ENCODE results near the gene CDK6.

CDK6 gene

DNA sequence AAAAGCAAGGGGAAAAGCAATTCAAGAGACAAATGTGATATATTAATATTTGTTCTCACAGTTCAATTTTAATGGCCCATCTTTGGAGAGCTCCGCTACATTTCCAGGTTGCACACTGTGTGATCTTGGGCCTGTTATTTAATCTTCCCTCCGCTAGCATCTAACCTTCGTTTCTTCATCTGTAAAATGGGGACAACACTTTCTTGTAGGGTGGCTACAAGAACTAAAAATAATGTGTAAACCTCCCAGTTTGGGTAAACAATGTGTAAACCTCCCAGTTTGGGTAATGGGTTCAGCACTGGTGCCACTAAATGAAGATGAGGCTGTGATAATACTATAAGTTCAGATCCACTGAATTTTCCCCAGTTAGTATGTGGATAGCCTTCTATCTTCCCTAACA lies 99.5 kb downstream of the CDK6 start:
- DNase-seq (ENCODE audit: low read depth): no peak

DNA sequence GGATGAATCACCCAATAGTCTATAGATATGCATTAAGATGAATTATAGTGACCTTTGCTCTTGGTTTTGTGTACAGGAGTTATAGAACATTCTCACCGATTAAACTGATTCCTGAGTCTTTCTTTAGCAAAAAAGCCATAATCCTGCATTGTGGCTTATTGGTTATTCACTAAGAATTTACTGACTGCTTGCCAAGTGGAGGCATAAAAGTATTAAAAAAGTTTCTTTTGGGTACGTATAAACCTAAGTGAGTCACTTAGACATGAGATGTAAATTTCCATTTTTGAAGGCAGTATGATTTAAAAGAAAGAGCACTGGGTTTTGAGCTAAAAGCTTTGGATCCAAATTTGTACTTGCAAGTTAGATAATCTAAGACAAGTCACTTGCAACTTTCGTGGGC lies 100.7 kb downstream of the CDK6 start:
- no peak for DNase-seq (ENCODE audit: low read depth)

DNA sequence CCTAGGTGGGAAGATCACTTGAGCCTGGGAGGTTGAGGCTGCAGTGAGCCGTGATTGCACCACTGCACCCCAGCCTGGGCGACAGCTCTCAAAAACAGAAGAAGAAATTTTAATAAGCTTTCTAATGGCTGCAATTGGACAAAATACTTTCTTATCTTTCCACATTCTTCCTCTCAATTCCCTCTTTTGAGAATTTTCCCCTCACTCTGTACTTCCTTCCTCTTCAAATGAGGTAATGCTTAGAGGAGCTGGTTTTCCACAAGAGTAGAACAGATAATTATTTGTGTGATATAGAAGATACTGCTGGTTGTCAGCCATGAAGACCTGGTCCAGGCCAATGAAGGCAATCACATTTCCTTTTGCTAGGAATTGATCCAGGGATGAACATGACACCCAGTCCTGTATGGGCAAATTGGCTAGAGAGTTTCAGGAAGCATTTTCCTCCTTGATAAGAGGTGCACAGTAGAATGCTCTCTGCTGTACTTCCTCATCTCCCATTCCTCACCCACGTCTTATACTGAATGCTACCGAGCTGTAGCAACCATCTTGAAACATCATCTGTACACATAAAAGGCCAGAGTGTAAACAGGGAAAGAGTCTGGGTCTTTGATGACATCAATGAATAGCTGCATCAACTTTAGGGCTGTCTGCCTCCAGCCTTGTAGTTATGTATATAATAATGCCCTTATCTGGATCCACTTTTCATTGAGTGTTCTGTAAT lies 103.9 kb downstream of the CDK6 start:
- DNase-seq (ENCODE audit: low read depth): no peak

DNA sequence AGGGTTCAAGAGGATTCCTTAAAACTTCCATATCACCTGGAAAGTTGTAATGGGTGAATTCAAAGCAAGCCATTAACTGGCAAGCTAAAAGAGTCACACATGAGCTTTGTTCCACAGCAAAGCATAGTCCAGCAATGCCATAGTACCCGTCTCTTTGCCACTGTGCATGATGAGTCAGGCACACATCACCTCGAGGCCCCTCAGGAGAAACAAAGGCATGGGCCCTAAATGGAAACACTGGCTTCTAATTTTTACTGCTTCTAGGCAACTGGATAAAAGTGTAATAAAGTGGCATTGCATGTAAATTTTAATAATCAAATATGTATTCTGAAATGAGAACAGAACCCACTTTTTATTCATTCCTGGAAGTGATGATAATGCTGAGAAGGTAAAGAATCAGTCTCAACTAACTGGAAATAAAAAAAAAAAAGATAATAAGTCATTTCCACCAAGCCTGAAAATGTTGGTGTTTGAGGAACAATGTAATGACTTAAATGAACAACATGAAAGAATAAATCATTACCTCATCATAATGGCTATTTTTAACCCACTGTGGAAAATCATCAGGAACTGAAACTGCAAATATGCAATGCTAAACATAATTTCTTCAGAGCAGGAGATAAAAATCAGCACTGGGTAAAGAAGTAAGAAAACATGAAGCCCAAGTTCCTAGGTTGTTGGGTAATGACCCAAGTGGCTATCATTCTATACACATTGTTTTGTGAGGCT lies 104.9 kb downstream of the CDK6 start:
- DNase-seq (ENCODE audit: low read depth): no peak

DNA sequence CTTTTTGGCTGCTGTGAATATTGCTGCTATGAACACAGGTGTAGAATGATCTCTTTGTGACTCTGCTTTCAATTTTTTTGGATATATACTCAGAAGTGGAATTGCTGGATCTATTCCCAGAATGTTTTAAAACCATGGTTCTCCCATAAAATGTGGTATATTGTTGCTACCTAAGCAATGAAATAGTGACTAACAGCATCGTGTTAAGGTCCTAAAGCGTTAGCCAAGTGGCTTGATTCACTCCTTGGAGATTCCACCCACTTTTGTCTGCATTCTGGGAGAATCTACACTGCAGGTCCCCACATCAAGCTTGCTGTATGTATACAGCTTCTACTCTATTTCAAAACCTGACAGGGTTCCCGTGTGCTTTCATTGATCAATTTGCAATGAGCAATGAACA lies 105.6 kb downstream of the CDK6 start:
- DNase-seq (ENCODE audit: low read depth): no peak

DNA sequence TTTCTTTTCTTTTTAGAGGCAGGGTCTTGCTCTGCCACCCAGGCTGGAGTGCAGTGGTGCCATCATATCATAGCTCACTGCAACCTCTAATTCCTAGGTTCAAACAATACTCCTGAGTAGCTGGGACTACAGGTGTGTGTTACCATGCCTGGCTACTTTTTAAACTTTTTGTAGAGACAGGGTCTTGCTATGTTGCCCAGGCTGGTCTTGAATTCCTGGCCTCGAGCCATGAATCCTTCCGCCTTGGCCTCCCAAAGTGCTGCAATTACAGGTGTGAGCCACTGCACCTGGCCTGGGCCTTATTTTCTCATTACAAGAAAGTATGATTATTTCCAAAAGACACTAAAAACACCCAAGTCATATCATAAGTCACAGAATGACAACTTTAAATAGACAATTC lies 106.6 kb downstream of the CDK6 start:
- no peak for DNase-seq (ENCODE audit: low read depth)

DNA sequence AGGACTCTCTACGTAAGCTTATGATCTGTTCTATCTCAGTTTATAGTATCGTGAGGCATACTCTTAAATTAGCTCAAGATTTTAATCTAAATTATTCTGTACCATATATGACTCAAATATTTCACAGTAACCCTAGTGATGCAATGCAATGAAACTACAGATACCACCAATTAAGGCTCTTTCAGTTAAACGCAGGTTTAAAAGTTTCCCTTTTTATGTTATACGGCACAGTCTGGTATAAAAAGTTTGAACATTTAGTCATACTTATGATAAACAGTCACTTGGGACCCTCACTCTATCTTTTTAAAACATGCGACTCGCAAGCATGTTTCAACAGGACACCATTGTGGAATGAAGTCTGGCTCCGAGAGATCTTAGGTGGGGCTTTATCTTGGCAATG lies 107.2 kb downstream of the CDK6 start:
- DNase-seq (ENCODE audit: low read depth): no peak

DNA sequence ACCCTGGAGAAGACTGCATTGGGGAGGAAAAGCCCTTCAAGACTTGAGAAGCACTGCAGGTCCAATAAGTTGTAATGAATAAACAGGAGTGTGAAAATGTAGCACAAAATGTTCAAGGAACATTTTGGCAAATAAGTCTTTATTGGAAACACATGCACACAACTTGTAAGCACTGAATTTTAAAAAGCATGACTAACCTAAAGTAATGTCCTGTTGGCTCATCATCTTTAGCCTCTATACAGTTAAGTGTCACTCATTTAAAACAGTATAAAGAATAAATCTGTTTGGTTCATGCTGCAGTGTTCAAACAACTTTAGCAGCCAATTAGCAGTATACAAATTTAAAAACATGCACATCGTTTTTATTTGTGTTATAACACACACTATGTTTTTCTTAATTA lies 108.6 kb downstream of the CDK6 start:
- no peak for DNase-seq (ENCODE audit: low read depth)

DNA sequence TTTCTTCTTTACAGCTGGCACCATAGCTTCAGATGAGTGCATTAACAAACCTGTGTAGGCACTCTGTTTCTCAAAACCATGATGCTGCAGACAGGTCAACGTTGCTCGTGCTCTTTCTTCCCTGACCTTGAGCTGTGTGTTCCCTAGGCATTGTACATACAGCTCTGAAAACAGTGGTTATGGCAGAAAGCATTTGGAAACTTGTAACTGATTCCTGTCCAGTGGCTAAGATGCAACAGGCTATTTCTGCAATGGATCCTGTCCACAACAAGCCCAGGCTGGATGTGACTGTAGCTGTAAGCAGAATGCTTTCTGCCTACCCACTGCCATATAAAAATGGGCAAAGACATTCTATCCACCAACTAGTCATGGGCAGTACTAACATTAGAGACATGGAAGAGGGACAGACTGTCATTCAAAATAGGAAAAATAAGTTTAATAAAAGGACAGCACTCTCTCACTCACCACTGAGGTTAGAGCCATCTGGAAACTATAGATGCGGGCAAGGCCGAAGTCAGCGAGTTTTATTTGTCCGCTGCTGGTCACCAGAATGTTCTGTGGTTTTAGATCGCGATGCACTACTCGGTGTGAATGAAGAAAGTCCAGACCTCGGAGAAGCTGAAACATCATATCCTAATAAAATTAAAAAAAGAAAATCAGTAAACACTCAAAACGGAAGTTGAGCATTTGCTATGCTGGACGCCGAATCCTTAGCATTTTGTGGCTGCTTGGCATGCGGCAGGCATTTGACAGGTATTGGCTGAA lies 111.0 kb downstream of the CDK6 start:
- DNase-seq (ENCODE audit: low read depth): no peak

DNA sequence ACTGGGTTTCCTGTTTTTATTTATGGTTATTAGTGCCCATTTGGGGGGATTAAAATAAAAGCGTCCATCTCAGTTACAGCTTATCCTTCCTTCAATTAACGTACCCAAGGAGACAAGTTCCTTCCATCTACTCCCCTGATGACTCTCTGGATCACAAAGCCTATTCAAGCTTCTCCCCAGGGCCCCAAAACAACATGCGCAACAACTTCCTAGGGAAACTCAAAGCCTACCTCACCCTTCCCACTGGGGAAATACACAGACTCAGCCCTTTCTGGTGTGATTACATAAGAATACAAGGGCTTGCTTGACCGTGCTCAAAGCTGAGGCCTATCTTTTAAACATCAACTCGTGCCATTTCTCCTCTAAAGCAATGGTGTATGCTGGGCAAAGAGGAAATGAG lies 112.4 kb downstream of the CDK6 start:
- no peak for DNase-seq (ENCODE audit: low read depth)

DNA sequence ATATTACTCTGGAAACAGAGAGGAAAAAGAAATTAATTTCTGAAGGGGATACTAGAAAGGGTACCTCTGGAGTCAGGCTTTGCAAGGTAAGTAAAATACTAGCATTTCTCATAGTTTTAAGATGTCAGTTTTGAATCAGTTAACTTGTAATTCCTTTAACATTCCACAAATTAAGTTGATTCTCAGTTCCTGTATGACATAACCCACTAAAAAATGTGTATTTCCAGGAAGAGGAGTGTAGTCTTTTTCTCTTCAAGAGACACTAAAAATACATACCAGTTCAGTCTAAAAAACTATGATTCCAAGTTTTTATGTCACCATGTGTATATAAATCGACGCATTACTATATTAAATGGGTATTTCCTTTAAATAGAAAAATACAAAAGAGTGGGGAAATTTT lies 113.2 kb downstream of the CDK6 start:
- no peak for DNase-seq (ENCODE audit: low read depth)

DNA sequence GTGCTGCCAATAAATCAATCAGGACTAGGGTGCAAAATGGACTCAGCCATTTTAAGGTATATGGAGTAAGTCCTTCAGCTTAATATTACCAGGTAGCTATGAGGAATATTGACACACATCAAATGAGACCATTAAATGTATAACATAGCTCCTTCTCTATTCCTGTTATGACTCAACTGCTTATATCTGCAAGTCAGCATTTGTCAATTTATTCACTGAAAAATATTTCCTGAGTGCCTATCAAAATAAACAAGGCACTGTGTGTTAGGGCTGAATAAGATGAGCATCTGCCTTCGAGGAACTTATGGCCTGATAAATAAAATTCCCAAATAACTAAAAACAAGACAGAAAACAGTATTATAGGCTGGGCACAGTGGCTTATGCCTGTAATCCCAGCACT lies 113.8 kb downstream of the CDK6 start:
- no peak for DNase-seq (ENCODE audit: low read depth)

DNA sequence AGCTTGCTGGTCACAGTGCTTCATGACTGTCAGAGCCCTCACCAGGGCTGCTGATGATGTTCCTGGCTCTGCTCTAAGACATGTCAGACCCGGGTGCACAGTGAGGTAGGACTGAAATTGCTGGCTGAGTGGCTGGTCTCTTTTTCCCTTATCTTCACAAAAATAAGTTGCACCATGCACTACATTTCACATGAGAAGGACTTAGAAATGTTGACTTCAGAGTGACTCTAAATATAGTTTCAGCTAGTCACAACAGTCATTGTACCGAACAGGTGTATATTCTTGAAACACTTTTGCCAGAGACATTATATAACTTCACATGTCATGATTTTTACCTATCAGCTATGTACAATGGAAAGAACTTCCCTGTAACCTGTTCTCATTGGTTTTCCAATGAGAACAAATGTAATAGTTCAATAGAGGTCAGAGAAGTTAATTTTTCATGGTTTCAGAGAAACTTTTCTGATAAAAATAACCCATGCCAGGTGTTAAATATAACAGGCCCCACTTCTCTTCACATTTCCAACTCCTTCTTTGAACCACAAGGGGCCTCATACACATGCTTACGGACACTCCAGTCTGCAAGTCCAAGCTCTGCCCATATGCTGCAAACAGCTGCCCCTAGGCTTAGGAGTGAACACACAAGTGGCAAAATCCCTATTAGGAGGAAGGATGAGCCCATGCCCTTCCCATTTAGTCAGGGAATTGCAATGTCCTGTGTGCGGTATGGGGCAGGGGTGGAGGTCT lies 115.6 kb downstream of the CDK6 start:
- DNase-seq (ENCODE audit: low read depth): no peak

DNA sequence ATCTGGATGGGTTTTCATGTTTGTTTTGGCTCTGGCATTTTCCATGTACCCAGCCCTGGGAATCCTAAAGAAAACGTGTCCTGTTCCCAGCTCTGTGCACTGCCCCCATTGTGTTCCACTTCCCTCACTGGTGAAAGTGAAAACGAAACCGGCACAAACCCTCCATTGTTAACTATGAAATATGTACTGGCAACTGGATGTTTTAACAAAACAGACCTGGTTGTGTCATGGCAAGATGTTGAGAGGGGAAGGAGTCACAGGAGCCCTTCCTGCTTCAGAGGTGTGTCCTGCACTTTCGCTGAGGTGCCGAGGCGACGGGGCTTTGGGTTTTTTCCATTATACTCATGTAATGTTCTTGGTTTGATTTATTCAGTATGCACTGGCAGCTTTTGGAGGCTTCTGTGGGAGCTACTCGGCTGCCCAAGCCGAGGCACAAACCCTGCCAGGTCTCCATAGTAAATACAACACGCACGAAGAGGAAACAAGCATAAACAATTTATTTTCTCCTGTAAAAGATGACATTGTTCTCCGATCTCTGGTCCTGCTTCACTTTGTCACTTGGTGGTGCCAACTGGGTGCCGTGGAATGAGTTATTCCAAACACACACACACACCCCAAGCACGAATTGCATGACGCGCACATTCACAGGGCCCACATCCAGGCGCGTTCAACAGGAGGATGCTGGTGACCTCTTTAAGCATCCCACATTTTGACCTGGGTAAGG lies 118.2 kb downstream of the CDK6 start:
- peak; percentile 11 for DNase-seq (ENCODE audit: low read depth)

DNA sequence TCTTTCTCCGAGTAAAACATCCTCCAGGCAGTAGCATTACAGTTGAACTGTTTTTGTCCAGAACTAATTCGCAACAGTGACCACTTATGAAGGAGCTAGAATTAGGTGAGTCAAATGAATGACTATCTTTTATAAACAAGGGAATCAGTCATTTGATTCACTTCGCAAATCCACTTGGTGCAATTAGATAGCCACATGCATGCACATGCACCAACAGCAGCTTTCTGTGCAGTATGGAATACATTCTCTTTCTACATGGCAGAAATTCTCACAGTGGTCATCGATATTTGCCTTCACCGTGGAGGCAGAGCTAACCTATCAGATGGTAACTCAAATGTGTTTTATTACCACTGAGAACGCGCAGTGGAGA lies 118.8 kb downstream of the CDK6 start:
- no peak for DNase-seq (ENCODE audit: low read depth)

DNA sequence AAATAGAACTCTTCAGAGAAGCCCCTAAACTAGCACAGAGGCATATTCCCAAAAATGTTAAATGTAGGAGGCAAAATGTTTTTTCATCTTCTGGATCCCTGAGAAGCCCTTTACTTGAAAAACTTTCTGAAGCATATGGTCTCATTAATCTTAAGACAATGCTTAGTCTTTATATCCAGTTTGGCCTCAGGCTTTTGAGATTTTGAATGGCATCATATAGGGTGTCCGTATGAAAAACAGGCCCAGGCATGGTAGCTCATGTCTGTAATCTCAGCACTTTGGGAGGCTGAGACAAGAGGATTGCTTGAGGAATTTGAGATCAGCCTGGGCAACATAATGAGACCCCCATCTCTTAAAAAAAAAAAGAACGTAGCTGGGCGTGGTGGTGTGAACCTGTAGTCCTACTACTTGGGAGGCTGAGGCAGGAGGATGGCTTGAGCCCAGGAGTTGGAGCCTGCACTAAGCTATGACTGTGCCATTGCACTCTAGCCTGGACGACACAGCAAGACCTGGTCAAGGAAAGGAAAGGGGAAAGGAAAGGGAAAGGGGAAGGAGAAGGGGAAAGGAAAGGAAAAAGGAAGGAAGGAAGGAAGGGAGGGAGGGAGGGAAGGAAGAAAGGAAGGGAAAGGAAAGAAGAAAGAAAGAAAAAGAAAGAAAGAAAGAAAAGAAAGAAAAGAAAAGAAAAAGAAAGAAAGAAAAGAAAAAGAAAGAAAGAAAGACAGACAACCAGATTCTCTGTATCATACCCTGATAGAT lies 119.4 kb downstream of the CDK6 start:
- DNase-seq (ENCODE audit: low read depth): no peak

DNA sequence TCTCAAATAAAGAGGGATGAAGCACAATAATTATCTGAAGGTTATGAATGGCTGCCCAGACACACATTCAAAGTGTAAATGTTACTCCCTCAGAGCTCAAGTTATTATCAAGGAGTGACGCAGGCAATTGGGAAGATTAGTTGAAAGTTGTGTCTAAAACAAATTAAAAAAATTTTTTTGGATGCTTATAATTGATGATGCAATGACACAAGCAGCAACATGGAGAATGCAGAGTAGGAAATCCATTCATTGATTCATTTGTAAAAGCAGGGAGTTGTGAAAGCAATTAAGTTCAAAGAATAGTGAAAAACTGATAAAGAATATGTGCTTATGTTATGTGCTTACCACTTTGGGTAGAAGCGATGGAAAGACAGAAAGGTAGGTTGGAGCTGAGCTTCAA lies 120.4 kb downstream of the CDK6 start:
- DNase-seq (ENCODE audit: low read depth): no peak

DNA sequence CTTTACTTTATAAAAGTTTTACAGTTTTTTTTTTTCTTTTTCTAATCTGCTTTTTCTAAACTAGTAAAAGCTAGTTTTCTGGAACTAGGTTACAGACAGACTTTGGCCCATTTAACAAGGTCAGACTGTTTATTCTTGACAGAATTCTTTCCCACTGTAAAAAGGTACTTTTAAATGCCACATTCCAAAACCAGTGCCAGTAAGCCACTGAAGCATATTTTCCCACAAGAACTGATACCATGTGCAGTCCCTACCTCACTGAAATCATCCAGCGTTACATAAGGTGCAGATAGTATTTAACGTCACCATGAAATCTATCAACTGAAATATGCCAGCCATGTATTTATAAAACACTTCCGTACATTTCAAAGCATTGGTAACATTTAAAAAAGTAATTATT lies 121.6 kb downstream of the CDK6 start:
- no peak for DNase-seq (ENCODE audit: low read depth)

DNA sequence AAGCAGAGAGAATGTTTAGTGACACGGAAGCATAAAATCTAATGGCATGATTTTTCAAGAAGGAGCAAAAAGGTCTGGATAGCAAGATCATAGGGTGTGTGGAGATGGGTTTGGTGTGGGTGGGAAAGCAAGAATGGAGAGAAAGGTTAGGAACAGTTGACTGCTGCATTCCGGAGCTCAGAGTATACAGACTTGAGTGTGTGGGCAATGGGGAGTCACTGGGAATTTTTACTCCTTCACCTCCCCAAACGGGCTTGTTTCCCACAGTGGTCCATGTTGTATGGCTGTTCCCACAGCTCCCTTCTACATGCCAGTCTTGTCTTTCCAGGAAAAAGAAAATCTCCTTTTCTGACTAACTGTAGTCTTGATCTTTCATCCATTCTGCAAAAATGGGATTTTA lies 122.1 kb downstream of the CDK6 start:
- DNase-seq (ENCODE audit: low read depth): no peak

DNA sequence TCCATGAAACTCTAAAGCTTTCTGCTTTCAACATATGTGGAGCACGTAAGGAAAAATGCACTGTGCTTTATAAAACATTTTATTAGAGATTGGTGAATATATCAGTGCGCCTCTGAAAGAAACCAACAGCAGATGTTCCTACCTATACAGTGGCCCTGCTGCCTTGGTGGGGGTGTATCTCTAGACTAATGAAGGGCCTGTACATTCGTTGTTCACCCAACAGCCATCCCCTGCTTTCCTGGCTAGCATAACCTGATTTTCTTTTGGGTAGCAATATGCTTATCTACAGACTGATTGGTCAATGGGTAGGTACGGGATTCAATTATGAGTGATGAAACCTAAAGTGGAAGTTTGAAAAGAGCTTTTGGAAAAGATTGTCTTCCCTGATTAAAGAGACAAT lies 126.5 kb downstream of the CDK6 start:
- no peak for DNase-seq (ENCODE audit: low read depth)

DNA sequence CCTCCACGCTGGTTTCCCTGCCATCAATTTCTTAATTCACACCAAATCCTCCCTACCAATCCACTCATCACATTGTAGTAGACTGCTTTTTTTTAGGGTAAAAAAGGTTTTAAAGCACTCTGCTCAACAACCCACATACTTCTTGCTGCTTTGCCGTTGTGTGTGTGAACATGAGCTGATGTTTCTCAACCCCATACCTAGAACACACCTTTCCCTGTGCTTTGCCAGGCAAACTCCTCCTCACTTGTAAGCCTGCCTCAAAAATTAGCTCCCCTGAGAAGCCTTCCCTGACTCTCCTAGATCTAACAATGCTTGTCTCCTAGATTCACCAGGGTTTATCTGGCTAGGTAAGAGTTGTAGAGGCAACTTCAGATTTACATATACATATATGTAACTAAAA lies 127.2 kb downstream of the CDK6 start:
- DNase-seq (ENCODE audit: low read depth): no peak

Measured in activated T-cell treated with anti-CD3 and anti-CD28 coated beads for 1 hour (primary cell).